ENCODE data around the gene ERMN.
"Not testable (repeated sequence)": the region's sequence is repeated elsewhere in the genome, so short reads cannot be mapped to it uniquely, and the experiment has no call there.

ERMN gene, protein sequence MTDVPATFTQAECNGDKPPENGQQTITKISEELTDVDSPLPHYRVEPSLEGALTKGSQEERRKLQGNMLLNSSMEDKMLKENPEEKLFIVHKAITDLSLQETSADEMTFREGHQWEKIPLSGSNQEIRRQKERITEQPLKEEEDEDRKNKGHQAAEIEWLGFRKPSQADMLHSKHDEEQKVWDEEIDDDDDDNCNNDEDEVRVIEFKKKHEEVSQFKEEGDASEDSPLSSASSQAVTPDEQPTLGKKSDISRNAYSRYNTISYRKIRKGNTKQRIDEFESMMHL

GRCh38 chr2:157325786-157326185 is at the start of gene ERMN:
Gene ERMN, minus strand, starts transcription at chr2:157325824. Its CDS starts 182 bp downstream, at chr2:157325642.
- no peak for DNase-seq (ENCODE audit: low read depth)

DNA sequence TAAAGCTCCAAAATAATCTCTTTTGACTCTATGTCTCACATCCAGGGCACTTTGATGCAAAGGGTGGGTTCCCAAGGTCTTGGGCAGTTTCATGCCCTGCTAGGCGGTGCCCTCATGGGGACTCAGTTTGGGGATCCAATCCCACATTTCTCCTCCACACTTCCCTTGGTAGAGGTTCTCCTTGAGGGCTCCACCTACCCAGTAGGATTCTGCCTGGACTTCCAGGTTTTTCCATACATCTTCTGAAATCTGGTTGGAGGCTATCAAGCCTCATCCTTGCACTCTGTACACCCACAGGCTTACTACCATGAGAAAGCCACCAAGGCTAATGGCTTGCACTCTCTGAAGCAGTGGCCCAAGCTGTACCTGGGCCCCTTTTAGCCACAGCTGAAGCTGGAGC is 49.8 kb upstream of the ERMN start:
- no peak for DNase-seq (ENCODE audit: low read depth)

- not testable (repeated sequence) for DNase-seq (ENCODE audit: low read depth)
These were observed 42.9 kb upstream of the ERMN start for GRCh38 chr2:157368508-157368907.

- no peak for DNase-seq (ENCODE audit: low read depth)
These were observed 42.1 kb upstream of the ERMN start for GRCh38 chr2:157367704-157368103.

DNA sequence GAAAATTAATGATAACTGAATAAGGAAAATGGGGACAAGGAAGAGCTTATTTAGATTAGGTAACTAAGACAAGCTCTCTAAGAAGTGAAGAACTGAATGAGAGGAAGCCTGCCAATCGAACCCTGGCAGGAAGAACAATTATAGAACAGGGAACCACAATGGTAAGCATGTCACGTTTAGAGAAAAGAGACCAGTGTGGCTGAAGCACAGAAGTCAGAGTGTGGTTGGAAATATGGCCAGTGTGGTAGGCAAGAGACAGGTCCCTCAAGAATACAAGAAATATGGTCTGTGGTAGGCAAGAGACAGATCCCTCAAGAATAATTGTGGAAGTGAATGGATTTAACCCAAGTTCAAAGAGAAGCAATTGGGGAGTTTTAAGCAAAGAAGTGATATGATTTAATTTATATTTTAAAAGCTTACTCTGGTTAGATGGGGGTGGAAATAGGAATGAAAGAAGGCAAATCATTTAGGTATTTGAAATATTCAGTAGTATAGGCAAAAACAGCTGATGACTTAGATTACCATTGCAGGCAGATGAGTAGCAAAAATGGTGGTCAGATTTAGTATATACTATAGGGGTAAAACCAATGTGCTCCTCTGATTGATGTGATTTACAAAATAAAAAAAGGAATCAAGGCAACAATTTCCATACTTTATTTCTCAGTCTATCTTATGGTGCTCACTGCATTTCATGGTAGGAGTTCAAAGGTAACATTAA is 38.8 kb upstream of the ERMN start:
- DNase-seq (ENCODE audit: low read depth) = no peak

DNA sequence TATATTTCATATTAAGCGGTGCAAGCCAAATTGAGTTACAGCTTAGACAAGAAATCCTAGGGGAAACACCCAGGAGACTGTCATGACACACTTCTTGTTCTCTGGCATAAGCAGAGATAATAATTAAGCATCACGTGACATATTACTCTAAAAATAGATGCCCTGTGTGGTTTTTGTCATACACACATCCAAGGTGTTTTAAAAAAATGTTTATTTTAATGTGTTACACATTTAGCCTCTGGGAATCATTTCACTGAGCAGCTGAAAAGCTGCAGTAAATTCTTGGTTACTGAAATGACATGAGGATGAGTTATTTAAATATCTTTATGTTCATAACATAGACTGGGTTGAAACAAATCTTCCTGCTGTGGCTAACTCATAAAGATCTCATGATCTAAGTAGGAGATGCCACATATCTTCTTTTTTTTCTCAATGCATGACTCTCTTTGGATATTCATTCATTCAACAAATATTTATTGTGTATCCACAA is 38.0 kb upstream of the ERMN start:
- no peak for DNase-seq (ENCODE audit: low read depth)

DNA sequence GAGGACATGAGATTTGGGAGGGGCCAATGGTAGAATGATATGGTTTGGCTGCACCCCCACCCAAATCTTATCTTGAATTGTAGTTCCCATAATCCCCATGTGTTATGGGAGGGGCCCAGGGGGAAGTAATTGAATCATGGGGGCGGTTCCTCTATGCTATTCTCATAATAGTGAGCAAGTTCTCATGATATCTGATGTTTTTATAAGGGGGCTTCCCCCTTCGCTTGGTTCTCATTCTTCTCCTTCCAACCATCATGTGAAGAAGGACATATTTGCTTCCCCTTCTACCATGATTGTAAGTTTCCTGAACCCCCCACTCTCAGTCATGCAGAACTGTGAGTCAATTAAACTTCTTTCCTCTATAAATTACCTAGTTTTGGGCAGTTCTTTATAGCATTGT is 37.0 kb upstream of the ERMN start:
- DNase-seq (ENCODE audit: low read depth) = no peak

DNA sequence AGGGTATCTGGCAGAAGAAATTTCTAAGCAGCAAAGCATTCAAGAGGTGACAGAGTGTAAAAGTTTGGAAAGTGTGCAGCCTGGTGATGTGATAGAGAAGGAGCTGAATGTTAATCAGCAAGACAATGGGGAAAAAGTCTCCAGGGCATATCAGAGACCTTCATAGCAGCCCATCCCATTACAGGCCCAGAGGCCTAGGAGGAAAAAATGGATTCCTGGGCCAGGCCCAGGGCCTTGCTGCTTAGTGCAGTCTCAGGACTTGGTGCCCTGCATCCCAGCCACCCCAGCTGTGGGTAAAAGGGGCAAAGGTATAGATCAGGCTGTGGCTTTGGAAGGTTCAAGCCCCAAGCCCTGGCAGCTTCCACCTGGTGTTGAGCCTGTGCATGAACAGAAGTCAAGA is 35.9 kb upstream of the ERMN start:
- DNase-seq (ENCODE audit: low read depth) = no peak

DNA sequence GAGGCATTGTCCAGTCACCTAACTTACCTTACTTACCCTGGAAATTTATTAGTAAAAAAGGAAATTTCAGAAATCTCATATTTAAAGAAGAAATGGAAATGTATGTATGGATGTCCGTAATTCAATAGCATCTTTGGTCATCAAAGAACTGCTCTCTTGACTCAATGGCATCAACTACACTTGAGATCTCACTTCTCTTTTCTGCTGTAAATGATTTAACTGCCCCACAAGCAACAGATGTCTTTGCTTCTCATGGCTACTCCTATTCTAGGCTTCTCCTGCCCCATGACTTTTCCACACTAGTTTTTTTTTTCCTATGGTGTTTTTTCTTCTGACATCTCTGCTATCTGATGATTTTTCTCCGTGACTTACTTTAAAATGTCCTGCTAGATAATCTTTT is 34.0 kb upstream of the ERMN start:
- DNase-seq (ENCODE audit: low read depth) = no peak

- DNase-seq (ENCODE audit: low read depth) = no peak
These were observed 30.0 kb upstream of the ERMN start for GRCh38 chr2:157355618-157356017.

DNA sequence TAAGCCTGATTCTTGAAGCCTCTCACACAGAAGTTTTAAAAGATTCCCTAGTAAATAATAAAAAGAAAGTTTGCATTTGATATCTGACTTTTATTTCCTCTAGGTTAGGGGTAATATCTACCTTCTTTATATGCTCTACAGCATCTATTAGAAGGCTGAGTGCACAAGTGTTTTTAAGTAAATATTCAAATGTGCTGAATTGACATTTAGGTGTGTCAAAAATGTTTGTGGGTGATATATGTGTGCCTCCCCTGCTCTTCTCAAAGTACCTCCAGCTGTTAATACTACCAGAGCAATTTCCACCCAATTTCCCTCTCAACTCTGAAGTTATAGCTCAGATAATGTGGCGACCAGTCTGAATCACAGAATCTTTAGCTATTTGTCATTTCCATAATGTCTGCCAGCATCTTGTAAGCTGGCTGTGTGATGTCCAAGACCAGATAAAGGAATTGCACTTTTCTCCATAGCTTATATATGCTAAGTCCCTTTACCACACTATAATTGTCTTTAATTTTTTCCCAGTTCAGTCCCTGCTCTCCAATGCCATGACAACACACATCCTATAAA is 24.4 kb upstream of the ERMN start:
- DNase-seq (ENCODE audit: low read depth) = no peak

GRCh38 chr2:157348291-157348921 is 22.8 kb upstream of the ERMN start:
- DNase-seq (ENCODE audit: low read depth) = no peak

- DNase-seq (ENCODE audit: low read depth) = no peak
These were observed 20.2 kb upstream of the ERMN start for GRCh38 chr2:157345647-157346389.

DNA sequence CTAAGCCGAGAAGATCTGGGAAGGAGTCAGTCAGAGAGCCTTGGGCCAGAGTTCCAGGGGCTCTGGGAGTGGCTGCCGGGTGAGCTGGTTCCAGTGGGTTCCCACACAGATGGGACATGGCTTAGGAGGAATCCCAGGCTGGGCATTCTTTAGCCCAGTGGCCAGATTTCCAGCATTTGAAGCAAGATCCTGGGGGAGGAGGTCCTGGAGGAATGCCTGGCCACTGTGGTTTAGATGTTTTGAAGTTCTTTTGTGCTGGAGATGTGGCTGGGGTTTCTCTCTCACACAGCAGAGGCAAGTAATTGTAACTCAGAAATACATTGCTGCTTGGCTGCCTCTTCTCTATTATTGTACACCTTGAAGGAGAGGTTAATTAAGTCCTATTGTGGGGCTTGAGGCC is 15.8 kb upstream of the ERMN start:
- not testable (repeated sequence) for DNase-seq (ENCODE audit: low read depth)

DNA sequence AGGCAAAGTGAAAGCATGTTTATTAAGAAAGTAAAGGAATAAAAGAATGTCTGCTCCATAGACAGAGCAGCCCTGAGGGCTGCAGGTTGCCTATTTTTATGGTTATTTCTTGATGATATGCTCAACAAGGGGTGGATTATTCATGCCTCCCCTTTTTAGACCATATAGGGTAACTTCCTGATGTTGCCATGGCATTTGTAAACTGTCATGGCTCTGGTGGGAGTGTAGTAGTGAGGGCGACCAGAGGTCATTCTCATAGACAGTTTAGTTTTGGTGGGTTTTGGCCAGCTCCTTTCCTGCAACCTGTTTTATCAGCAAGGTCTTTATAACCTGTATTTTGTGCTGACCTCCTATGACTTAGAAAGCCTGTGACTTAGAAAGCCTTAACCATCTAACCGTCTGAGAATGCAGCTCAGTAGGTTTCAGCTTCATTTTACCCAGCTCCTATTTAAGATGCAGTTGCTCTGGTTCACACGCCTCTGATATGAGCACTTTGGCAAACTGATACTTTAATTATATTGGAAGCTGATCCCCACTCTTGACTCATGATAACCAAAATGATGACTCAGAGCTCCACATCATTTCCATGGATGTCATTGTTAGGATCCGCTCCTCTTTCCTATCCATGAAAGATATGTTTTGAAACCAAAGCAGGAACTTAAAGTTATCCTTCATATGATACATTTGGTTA is 14.5 kb upstream of the ERMN start:
- DNase-seq (ENCODE audit: low read depth) = no peak

- no peak for DNase-seq (ENCODE audit: low read depth)
These were observed 12.4 kb upstream of the ERMN start for GRCh38 chr2:157337978-157338377.

GRCh38 chr2:157336137-157337010 is 10.8 kb upstream of the ERMN start:
- no peak for DNase-seq (ENCODE audit: low read depth)

- DNase-seq (ENCODE audit: low read depth) = no peak
These were observed 9.2 kb upstream of the ERMN start for GRCh38 chr2:157334797-157335196.

- DNase-seq (ENCODE audit: low read depth) = no peak
These were observed 8.7 kb upstream of the ERMN start for GRCh38 chr2:157334335-157334734.

DNA sequence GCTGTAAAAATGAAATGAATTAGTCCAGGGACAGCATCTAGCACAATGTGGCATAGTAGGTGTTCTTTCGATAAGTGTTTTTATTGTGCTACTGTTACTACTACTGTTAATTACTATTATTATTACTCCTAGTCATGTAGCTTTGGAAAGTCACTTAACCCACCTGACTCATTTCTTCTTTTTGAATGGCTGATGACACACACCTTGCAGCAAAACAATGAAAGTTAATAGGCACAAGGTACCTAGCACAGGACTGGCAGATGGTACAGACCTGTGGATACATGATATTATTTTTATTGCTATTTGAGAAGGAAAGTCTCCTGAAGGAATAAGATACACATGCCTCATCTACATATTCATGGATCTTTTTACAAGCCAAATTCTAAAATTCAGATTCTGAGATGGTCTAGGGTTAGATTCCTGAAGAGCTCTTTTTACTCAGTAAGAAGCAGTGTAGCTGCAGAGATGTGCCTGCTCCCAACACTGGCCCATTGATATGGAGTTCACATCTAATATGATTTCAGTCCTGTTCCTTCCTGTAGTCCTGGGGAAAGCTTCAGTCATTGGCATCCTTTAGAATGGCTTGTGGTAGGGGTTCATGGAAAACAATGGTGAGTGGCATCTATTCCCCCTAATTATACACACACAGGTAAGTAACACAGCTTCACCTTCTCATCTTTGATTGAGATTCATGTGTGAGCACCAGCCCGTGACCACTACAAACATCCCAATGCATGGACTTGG is 7.9 kb upstream of the ERMN start:
- DNase-seq (ENCODE audit: low read depth) = no peak

All from stimulated activated CD8-positive, alpha-beta memory T cell treated with anti-CD3 and anti-CD28 coated beads, Interleukin-7, amount 100 ng/mL, for 24 hours (primary cell).